WTC11 (cell line): Measurements from ENCODE around the gene MB. TPM values are rescaled to one million over a fixed set of nuclear protein-coding genes. Genes with fewer than 3 reads are reported as not detected.
A peak's percentile ranks its signal among the peaks of the same experiment; 100 is the strongest.

Experiments
- ATAC-seq: fragments of 200-7000 bp; cut with Tn5 transposase; 2 replicates; pipeline ENCODE4 v1.10.0; 2021; ENCODE audit warnings: mild to moderate bottlenecking, moderate library complexity
- CTCF ChIA-PET: fragments of 300-600 bp; sonication (Branson Sonifier 250); formaldehyde crosslinking; loops from one replicate; lab custom pipeline; 2021; ENCODE audit warnings: antibody characterized with exemption; lab: Charles Lee
- POLR2A ChIA-PET: fragments of 350-600 bp; sonication (Branson Sonifier 250); formaldehyde crosslinking; loops from one replicate; lab custom pipeline; 2021; ENCODE audit warnings: antibody characterized with exemption; lab: Charles Lee
- DNase-seq: peaks from one replicate; pipeline ENCODE4 v3.0.0; 2021; ENCODE audit warnings: low spot score
- H3K27ac Mint-ChIP-seq: 2 replicates; pipeline ENCODE4 v1.8.0; 2021; ENCODE audit warnings: mixed read lengths
- H3K27me3 Mint-ChIP-seq: 2 replicates; pipeline ENCODE4 v1.8.0; 2021; ENCODE audit warnings: low read depth, mild to moderate bottlenecking, moderate library complexity, mixed read lengths
- H3K36me3 Mint-ChIP-seq: 2 replicates; pipeline ENCODE4 v1.8.0; 2021; ENCODE audit warnings: mixed read lengths
- H3K4me1 Mint-ChIP-seq: 2 replicates; pipeline ENCODE4 v1.8.0; 2022; ENCODE audit warnings: mixed read lengths
- H3K4me3 Mint-ChIP-seq: 2 replicates; pipeline ENCODE4 v1.8.0; 2021; ENCODE audit warnings: mild to moderate bottlenecking, moderate library complexity, mixed read lengths
- H3K9me3 Mint-ChIP-seq: 2 replicates; pipeline ENCODE4 v1.8.0; 2021; ENCODE audit warnings: mixed read lengths
- AFF4 ChIP-seq: sonication (generic); formaldehyde crosslinking; IDR thresholded peaks from 2 replicates; pipeline ENCODE4 v1.8.1; 2023; ENCODE audit warnings: mild to moderate bottlenecking, missing genetic modification reagents, borderline replicate concordance
- CDX4 ChIP-seq: fragments of 250-450 bp; sonication (Bioruptor Pico); IDR thresholded peaks from 2 replicates; pipeline ENCODE4 v1.9.0; 2021; ENCODE audit warnings: moderate library complexity, mild to moderate bottlenecking, inconsistent platforms, borderline replicate concordance
- CTCF ChIP-seq: fragments of 200-600 bp; IDR thresholded peaks from 2 replicates; pipeline ENCODE4 v1.8.0; 2022; ENCODE audit warnings: antibody characterized with exemption
- E2F1 ChIP-seq: sonication (generic); formaldehyde crosslinking; IDR thresholded peaks from 2 replicates; pipeline ENCODE4 v1.8.0; 2022; ENCODE audit warnings: mild to moderate bottlenecking, missing genetic modification reagents
- ERG ChIP-seq: fragments of 250-450 bp; sonication (Bioruptor Pico); IDR thresholded peaks from 2 replicates; pipeline ENCODE4 v1.8.0; 2021; ENCODE audit warnings: mild to moderate bottlenecking
- GTF2I ChIP-seq: fragments of 250-450 bp; sonication (Bioruptor Pico); conservative IDR thresholded peaks from 2 replicates; pipeline ENCODE4 v1.4.0; 2021; ENCODE audit warnings: mild to moderate bottlenecking
- IRF2 ChIP-seq: sonication (generic); formaldehyde crosslinking; IDR thresholded peaks from 2 replicates; pipeline ENCODE4 v1.8.0; 2022; ENCODE audit warnings: low read depth, missing genetic modification reagents, borderline replicate concordance
- NFATC4 ChIP-seq: fragments of 250-450 bp; sonication (Bioruptor Pico); IDR thresholded peaks from 2 replicates; pipeline ENCODE4 v1.9.0; 2021; ENCODE audit warnings: mild to moderate bottlenecking
- NFYB ChIP-seq: sonication (generic); formaldehyde crosslinking; conservative IDR thresholded peaks from 2 replicates; pipeline ENCODE4 v1.8.0; 2022; ENCODE audit warnings: low read depth, missing genetic modification reagents
- PREB ChIP-seq: sonication (generic); formaldehyde crosslinking; IDR thresholded peaks from 2 replicates; pipeline ENCODE4 v1.8.1; 2022; ENCODE audit warnings: mild to moderate bottlenecking, missing genetic modification reagents, moderate library complexity, borderline replicate concordance
- RORB ChIP-seq: fragments of 250-450 bp; sonication (Bioruptor Pico); IDR thresholded peaks from 2 replicates; pipeline ENCODE4 v1.9.0; 2021; ENCODE audit warnings: mild to moderate bottlenecking
- TEAD4 ChIP-seq: sonication (generic); formaldehyde crosslinking; IDR thresholded peaks from 2 replicates; pipeline ENCODE4 v1.8.0; 2022; ENCODE audit warnings: mild to moderate bottlenecking, missing genetic modification reagents
- USF1 ChIP-seq: sonication (generic); formaldehyde crosslinking; IDR thresholded peaks from 2 replicates; pipeline ENCODE4 v1.8.0; 2022; ENCODE audit warnings: mild to moderate bottlenecking, missing genetic modification reagents
- USF2 ChIP-seq: sonication (generic); formaldehyde crosslinking; IDR thresholded peaks from 2 replicates; pipeline ENCODE4 v1.8.1; 2023; ENCODE audit warnings: mild to moderate bottlenecking, missing genetic modification reagents, moderate library complexity
- ZMAT4 ChIP-seq: fragments of 250-450 bp; sonication (Bioruptor Pico); IDR thresholded peaks from 2 replicates; pipeline ENCODE4 v1.9.0; 2021; ENCODE audit warnings: mild to moderate bottlenecking
- total RNA-seq: library from RNA; stranded (reverse); gene quantifications from 3 replicates; pipeline ENCODE4 v1.2.3, GENCODE V29; 2021

MB gene
- total RNA-seq, 1 experiment from 2014 or later, result 0.50 TPM

GRCh38 chr22:35630387-35630793 is 13.3 kb upstream of the MB start:
- H3K27me3 Mint-ChIP-seq, result peaks cover 3% of the 10 kb centered on the region; the same call in 1 of the 2 replicates
- POLR2A ChIA-PET, result no interaction called here
- DNase-seq (no peak), ATAC-seq (no peak)
- no peak overlapping the region for H3K4me3 Mint-ChIP-seq
- no peak overlapping the region for H3K27ac Mint-ChIP-seq
- H3K4me1 Mint-ChIP-seq, result peaks cover 28% of the 10 kb centered on the region
- TF ChIP-seq ZMAT4 (CRISPR knock-in tag) (no peak), USF2 (peak; percentile 66; the same call in 1 of the 2 replicates), IRF2 (no peak), NFYB (CRISPR knock-in tag) (no peak), USF1 (peak; percentile 39; the same call in 1 of the 2 replicates), GTF2I (CRISPR knock-in tag) (no peak), NFATC4 (CRISPR knock-in tag) (no peak)
- H3K36me3 Mint-ChIP-seq, result no peaks in the 10 kb centered on the region
- CTCF ChIA-PET, result interaction anchor here (0.7 to 2.8 kb wide), 8 partner anchors 10 to 435 kb away, joined by 3 to 19 read pairs (median 8); no protein-coding TSS in a partner anchor
- H3K9me3 Mint-ChIP-seq, result peaks cover 5% of the 10 kb centered on the region

- DNase-seq, result no peak
- no peak overlapping the region for H3K4me3 Mint-ChIP-seq
- TF ChIP-seq AFF4, result no peak
- no peak for TF ChIP-seq TEAD4 (CRISPR knock-in tag)
- ChIA-PET CTCF (interaction anchor here (2.2 to 2.8 kb wide), 3 partner anchors 48 to 436 kb away, joined by 8 to 19 read pairs (median 11); no protein-coding TSS in a partner anchor), POLR2A (no interaction called here)
- no peaks in the 10 kb centered on the region for H3K36me3 Mint-ChIP-seq
- H3K27ac Mint-ChIP-seq, result peak overlapping the region; percentile 39; the same call in 1 of the 2 replicates
- ATAC-seq, result no peak
- H3K4me1 Mint-ChIP-seq, result peaks cover 28% of the 10 kb centered on the region
- H3K27me3 Mint-ChIP-seq, result peaks cover 3% of the 10 kb centered on the region; the same call in 1 of the 2 replicates
- no peaks in the 10 kb centered on the region; the same call in 1 of the 2 replicates for H3K9me3 Mint-ChIP-seq
Observed at GRCh38 chr22:35629406-35630216, 12.5 kb upstream of the MB start.

- peaks cover 27% of the 10 kb centered on the region for H3K4me1 Mint-ChIP-seq
- no peak overlapping the region for H3K4me3 Mint-ChIP-seq
- ChIA-PET POLR2A (no interaction called here), CTCF (interaction anchor here (0.6 kb wide), 1 partner anchor 427 kb away, joined by 3 read pairs; no protein-coding TSS in a partner anchor)
- no peak overlapping the region for H3K27ac Mint-ChIP-seq
- no peak for ATAC-seq
- peaks cover 3% of the 10 kb centered on the region; the same call in 1 of the 2 replicates for H3K27me3 Mint-ChIP-seq
- H3K9me3 Mint-ChIP-seq, result no peaks in the 10 kb centered on the region; the same call in 1 of the 2 replicates
- H3K36me3 Mint-ChIP-seq, result no peaks in the 10 kb centered on the region
- DNase-seq, result no peak
- TF ChIP-seq RORB (CRISPR knock-in tag) (no peak), ERG (no peak), CTCF (no peak), PREB (CRISPR knock-in tag) (no peak), CDX4 (CRISPR knock-in tag) (no peak), E2F1 (no peak)
Observed at GRCh38 chr22:35628732-35629131, 11.6 kb upstream of the MB start.
